ENCODE results near the gene SIK3.

DNA sequence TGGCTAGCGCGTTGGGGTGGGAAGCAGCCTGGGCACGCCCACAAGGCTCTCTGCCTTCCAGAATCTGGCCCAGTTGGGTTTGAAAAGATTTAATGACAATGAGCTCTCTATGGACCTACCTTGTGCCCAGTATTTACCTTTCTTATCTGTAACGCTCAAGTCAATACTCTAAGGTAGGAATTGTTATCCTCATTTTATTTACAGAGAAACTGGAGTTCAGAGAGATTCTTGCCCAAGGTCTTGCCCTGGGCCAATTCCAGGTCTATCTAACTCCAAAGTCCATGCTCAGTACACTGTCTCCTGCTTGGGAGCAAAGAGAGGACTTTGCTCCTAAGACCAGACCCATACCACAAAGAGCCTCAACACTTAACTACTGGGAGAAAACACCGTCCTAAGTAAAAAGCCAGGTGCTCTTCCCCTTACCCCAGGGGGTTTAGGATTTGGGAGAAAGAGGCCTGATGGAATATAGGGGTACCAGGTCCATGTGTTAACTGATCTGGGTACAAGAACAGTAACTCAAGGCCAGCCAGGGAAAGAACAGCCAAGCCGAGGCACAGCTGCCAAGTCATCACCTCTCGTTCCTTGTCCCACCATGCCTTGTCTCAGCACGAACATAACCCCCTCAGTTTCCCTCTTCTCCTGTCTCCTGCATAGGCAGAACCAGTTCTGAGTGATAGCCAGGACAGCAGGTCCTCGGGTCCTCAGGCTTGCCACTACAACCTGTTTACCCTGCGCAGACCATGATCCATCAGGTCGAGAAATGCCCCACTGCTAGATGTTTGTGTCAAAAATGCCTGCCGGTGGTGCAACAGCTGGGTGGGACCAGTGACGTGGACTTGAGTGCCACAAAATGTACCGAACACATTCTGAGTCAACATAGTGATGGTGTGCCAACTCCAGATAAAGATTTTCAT lies 289.7 kb downstream of the SIK3 start:
- TF ChIP-seq, protein P1, sequence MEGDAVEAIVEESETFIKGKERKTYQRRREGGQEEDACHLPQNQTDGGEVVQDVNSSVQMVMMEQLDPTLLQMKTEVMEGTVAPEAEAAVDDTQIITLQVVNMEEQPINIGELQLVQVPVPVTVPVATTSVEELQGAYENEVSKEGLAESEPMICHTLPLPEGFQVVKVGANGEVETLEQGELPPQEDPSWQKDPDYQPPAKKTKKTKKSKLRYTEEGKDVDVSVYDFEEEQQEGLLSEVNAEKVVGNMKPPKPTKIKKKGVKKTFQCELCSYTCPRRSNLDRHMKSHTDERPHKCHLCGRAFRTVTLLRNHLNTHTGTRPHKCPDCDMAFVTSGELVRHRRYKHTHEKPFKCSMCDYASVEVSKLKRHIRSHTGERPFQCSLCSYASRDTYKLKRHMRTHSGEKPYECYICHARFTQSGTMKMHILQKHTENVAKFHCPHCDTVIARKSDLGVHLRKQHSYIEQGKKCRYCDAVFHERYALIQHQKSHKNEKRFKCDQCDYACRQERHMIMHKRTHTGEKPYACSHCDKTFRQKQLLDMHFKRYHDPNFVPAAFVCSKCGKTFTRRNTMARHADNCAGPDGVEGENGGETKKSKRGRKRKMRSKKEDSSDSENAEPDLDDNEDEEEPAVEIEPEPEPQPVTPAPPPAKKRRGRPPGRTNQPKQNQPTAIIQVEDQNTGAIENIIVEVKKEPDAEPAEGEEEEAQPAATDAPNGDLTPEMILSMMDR (IDR thresholded peaks at IDR 0.05; ENCODE audit: low read length), result no peak
- TF ChIP-seq EZH2 (optimal IDR thresholded peaks at IDR 0.05; ENCODE audit: low read depth, low read length), result no peak

Data from MM.1S (cell line).